Measurements from ENCODE around the gene CYB561A3. TPM values are rescaled to one million over a fixed set of nuclear protein-coding genes. Genes with fewer than 3 reads are reported as not detected.

CYB561A3 gene
- polyA plus RNA-seq, 2 of the 4 experiments (the other 2 are of a cell fraction) = 50.8 to 56.9 TPM

DNA sequence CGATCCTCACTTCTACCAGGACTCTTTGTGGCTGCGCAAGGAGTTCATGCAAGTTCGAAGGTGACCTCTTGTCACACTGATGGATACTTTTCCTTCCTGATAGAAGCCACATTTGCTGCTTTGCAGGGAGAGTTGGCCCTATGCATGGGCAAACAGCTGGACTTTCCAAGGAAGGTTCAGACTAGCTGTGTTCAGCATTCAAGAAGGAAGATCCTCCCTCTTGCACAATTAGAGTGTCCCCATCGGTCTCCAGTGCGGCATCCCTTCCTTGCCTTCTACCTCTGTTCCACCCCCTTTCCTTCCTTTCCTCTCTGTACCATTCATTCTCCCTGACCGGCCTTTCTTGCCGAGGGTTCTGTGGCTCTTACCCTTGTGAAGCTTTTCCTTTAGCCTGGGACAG, 7.0 kb upstream of the CYB561A3 start:
- FAIRE-seq (no peak), ATAC-seq (no peak), DNase-seq (ENCODE audit: low read depth in 1 of 2, low spot score in 1 of 2) (no peak)
- Histone ChIP-seq H3K4me2 (no peak overlapping the region), H3K9me3 (0 out of 3 replicates have a peak, but pooled peaks cover 2% of the 10 kb centered on the region), H3K27ac (no peak overlapping the region), H3K4me1 (peaks cover 2% of the 10 kb centered on the region; the same call in 2 of the 3 replicates), H3K4me3 (no peak overlapping the region)
- ChIA-PET POLR2A (no interaction called here), CTCF (interaction anchor here (1.3 to 33.1 kb wide), 3 partner anchors 17 to 78 kb away, joined by 4 to 521 read pairs (median 368); partner anchors contain the start of genes DDB1, TKFC and TMEM216)
- WGBS (ENCODE audit: missing lambda C conversion rate) = 95% methylated on average over 7 of the region's 7 CpGs
- TF ChIP-seq NR3C1 (IDR thresholded peaks at IDR 0.05) (no peak), REST (IDR thresholded peaks at IDR 0.05) (no peak), CTCF (IDR thresholded peaks at IDR 0.05) (no peak), POLR2A (IDR thresholded peaks at IDR 0.05; ENCODE audit: low read length) (no peak), PHF8 (IDR thresholded peaks at IDR 0.05; ENCODE audit: borderline replicate concordance, low read depth) (no peak), RARB (CRISPR knock-in tag; IDR thresholded peaks at IDR 0.05) (no peak), CHD4 (IDR thresholded peaks at IDR 0.05; ENCODE audit: borderline replicate concordance) (no peak), ZC3H11A (IDR thresholded peaks at IDR 0.05) (no peak), EHMT2 (IDR thresholded peaks at IDR 0.05; ENCODE audit: low read depth) (no peak), POLR2AphosphoS2 (conservative IDR thresholded peaks at IDR 0.05; ENCODE audit: low read length) (no peak)

- DNase-seq (ENCODE audit: low read depth in 1 of 2, low spot score in 1 of 2) (no peak), ATAC-seq (no peak), FAIRE-seq (no peak)
- Histone ChIP-seq H3K27ac (no peak overlapping the region), H3K9me3 (0 out of 3 replicates have a peak, but pooled peaks cover under 1% of the 10 kb centered on the region), H3K4me2 (no peak overlapping the region), H3K4me1 (peaks cover 7% of the 10 kb centered on the region; the same call in 2 of the 3 replicates), H3K4me3 (no peak overlapping the region)
- POLR2A ChIA-PET = interaction anchor here (1.7 kb wide), 1 partner anchor 7 kb away, joined by 13 read pairs; no protein-coding TSS in a partner anchor
- 94% methylated on average over 6 of the region's 6 CpGs for WGBS (ENCODE audit: missing lambda C conversion rate)
- no peak for TF ChIP-seq EP300 (IDR thresholded peaks at IDR 0.05)
- no peak for TF ChIP-seq HDAC2 (IDR thresholded peaks at IDR 0.05)
- TF ChIP-seq GATA3 (IDR thresholded peaks at IDR 0.05; ENCODE audit: borderline replicate concordance) = no peak
- no peak for TF ChIP-seq FOXS1 (CRISPR knock-in tag; IDR thresholded peaks at IDR 0.05)
- TF ChIP-seq FOSB (CRISPR knock-in tag; IDR thresholded peaks at IDR 0.05) = no peak
- no peak for TF ChIP-seq MAX (IDR thresholded peaks at IDR 0.05)
- peak; percentile 54 for TF ChIP-seq MAFK (IDR thresholded peaks at IDR 0.05; ENCODE audit: partially characterized antibody)
- CTCF ChIA-PET = interaction anchor here (1.5 to 33.1 kb wide), 3 partner anchors 10 to 29 kb away, joined by 4 to 521 read pairs (median 368); partner anchors contain the start of genes DDB1, TKFC and TMEM216
Observed at GRCh38 chr11:61367406-61367805, 5.7 kb upstream of the CYB561A3 start.

DNA sequence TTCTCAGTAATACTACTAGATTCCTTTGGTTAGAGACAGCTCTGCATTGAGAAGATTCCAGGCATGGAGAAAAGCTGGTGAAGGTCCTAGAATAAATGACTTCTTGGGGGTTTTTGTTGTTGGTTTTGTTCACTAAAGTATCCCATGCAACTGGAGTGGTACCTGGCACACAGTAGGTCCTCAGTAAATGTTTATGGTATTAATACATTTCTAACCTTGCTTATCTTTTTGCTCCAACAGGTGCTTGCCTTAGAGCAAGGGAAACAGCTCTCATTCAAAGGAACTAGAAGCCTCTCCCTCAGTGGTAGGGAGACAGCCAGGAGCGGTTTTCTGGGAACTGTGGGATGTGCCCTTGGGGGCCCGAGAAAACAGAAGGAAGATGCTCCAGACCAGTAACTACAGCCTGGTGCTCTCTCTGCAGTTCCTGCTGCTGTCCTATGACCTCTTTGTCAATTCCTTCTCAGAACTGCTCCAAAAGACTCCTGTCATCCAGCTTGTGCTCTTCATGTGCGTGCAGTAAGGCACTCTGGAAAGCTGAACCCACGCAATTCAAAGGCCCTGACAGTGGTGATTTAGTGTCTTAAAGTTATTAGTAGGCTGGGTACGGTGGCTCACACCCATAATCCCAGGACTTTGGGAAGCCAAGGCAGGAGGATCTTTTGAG, 2.5 kb upstream of the CYB561A3 start:
- no peak overlapping the region for H3K27ac ChIP-seq
- no peak overlapping the region for H3K4me3 ChIP-seq
- POLR2A ChIA-PET = interaction anchor here (0.5 to 3.4 kb wide), 2 partner anchors 9 to 21 kb away, joined by 3 to 32 read pairs; no protein-coding TSS in a partner anchor
- CTCF ChIA-PET = interaction anchor here (1.0 to 33.1 kb wide), 5 partner anchors 10 to 26 kb away, joined by 4 to 521 read pairs (median 21); partner anchors contain the start of genes DDB1, TKFC and TMEM216
- no peak for FAIRE-seq
- TF ChIP-seq JUNB (IDR thresholded peaks at IDR 0.05) (no peak), ATOH8 (CRISPR knock-in tag; IDR thresholded peaks at IDR 0.05; ENCODE audit: low read depth) (no peak), ESRRA (IDR thresholded peaks at IDR 0.05; ENCODE audit: borderline replicate concordance, low read length) (no peak), ZNF302 (CRISPR knock-in tag; IDR thresholded peaks at IDR 0.05) (no peak), BCL3 (IDR thresholded peaks at IDR 0.05) (no peak), PHF8 (IDR thresholded peaks at IDR 0.05; ENCODE audit: borderline replicate concordance, low read depth) (no peak), JUN (IDR thresholded peaks at IDR 0.05) (no peak), FOSL2 (IDR thresholded peaks at IDR 0.05) (no peak), FOSL2 (CRISPR knock-in tag; IDR thresholded peaks at IDR 0.05) (no peak)
- H3K4me2 ChIP-seq = no peak overlapping the region; the same call in 2 of the 3 replicates
- 95% methylated on average over 5 of the region's 5 CpGs for WGBS (ENCODE audit: missing lambda C conversion rate)
- no peaks in the 10 kb centered on the region for H3K9me3 ChIP-seq
- no peak for DNase-seq (ENCODE audit: low read depth in 1 of 2, low spot score in 1 of 2)
- peaks cover 15% of the 10 kb centered on the region; the same call in 2 of the 3 replicates for H3K4me1 ChIP-seq
- no peak for ATAC-seq

Measured in A549 (cell line).